HG03432 (cell line): ENCODE data around the gene ZNF441.
A peak's percentile ranks its signal among the peaks of the same experiment; 100 is the strongest.
"Not testable (repeated sequence)": the region's sequence is repeated elsewhere in the genome, so short reads cannot be mapped to it uniquely, and the experiment has no call there.

ENCODE experiments used
- ATAC-seq: cut with Tn5 transposase; IDR thresholded peaks from one replicate; pipeline ENCODE4 v1.9.1; 2021; ENCODE audit warnings: mild to moderate bottlenecking, moderate library complexity; ENCODE audit not compliant: unreplicated experiment

The ZNF441 gene

DNA sequence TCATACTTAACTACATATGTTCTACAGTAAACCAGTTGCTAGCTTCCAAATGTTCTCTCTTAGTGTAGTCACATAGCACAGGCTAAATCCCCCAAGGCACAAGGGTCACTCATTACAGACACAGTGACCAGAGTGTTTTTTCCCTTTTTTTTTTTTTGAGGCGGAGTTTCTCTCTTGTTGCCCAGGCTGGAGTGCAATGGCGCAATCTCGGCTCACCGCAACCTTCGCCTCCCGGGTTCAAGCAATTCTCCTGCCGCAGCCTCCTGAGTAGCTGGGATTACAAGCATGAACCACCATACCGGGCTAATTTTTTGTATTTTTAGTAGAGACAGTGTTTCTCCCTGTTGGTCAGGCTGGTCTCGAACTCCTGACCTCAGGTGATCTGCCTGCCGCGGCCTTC lies 9.9 kb downstream of the ZNF441 start:
- not testable (repeated sequence) for ATAC-seq

- ATAC-seq: no peak
These were observed 13.7 kb downstream of the ZNF441 start for GRCh38 chr19:11780431-11781020.

DNA sequence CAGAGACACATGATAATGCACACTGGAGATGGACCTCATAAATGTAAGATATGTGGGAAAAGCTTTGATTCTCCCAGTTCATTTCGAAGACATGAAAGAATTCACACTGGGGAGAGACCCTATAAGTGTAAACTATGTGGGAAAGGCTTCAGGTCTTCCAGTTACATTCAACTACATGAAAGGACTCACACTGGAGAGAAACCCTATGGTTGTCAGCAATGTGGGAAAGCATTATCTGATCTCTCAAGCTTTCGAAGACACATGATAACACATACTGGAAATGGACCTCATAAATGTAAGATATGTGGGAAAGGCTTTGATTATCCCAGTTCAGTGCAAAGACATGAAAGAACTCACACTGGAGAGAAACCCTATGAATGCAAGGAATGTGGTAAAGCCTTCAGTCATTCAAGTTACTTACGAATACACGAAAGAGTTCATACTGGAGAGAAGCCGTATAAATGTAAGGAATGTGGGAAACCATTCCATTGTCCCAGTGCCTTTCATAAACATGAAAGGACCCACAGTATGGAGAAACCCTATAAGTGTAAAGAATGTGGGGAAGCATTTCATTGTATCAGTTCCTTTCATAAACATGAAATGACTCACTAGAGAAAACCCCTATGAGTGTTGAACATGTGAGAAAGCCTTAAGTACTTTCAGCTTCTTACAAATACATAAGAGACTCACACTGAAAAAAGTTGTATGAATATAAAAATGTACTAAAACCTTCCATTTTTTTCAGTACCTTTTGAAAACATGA lies 14.7 kb downstream of the ZNF441 start:
- ATAC-seq: no peak

DNA sequence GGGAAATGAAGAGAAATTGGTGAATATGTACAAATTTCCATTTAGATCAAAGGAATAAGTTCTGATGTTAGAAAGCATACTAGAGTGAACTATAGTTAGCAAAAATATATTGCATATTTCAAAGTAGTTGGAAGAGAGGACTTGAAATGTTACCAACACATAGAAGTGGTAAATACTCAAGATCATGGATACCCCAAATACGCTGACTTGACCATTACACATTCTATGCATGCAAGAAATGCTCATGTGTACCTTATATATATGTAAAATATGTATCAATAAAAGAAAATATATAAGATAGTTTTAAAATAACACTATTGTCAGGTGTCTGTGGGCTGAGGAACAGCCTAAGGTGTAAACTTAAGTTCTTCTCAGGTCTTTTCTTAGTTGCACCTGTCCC lies 17.0 kb downstream of the ZNF441 start:
- ATAC-seq: no peak

DNA sequence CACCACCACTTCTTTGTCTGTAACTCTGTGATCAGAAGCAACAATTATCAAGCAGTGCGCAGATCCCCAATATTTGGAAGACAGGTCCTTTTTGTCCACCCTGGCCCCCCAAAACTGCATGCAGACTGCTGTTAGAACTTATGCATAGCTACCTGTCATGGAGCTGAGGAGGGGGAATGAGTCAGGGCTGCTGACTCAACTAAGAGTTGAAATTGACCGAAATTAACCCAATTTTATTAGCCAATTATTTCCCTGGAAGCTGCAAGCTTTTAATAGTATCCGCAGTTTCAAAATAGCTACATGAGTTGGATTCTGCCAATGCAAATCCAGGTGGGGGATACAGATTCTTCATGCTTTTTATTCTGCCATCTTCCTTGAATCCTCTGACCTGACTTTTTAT lies 17.6 kb downstream of the ZNF441 start:
- no peak for ATAC-seq

GRCh38 chr19:11787536-11787935 lies 20.7 kb downstream of the ZNF441 start:
- no peak for ATAC-seq

GRCh38 chr19:11792942-11793341 lies 26.1 kb downstream of the ZNF441 start:
- no peak for ATAC-seq

- peak; percentile 56 for ATAC-seq
These were observed 30.7 kb downstream of the ZNF441 start for GRCh38 chr19:11797491-11797890.

DNA sequence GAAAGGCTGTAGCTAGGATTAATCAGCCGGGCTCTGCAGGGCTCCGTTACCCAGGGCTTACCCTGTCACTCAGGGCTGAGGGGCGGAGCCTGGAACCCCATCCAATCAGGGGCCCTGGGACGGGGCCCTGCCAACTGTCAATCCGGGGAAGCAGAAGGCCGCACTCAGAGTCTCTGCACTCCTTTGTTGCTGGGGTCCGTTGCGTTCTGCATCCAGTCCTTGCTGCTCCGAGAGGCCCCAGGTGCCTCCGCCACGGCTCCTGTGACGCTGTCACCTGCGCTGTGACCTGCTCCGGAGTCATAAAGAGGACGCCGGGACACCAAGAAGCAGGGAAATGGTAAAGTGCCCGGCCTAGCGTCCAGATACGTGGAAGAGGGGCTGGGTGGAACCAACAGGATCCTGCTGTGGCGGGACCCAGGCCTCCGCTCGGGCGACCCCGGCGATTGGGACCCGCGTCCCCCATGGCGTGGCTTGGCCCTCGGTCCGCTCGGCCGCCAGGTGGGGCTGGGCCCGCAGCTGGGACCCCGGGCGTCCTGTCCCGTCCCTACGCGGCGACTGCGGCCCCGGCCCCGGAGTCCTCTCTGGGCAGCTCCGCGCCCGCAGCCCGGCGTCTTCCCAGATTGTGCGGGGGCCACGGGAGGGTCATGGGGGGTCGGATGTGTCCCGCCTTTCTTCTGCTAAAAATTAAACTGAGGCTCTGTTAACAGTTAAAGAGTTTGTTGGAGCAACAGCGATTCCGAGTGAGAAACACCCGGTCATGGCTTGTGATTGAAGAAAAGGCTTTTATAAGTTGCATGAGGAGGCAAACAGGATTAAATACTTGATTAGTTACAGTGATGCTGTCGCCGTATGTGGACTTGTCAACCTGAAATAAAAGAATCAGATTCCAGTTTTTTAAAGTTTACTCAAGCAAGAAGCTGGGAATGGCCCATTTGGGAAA lies 31.9 kb downstream of the ZNF441 start, which contains the start of gene ZNF491:
Gene ZNF491, plus strand, starts transcription at position 133 of the 940 bp plus-strand sequence. CDS start 7,431 bp downstream, outside the sequence.
- ATAC-seq: peak; percentile 90

GRCh38 chr19:11806354-11807098 lies 39.7 kb downstream of the ZNF441 start:
- ATAC-seq: no peak

GRCh38 chr19:11807099-11807380 lies 40.2 kb downstream of the ZNF441 start:
- ATAC-seq: no peak

DNA sequence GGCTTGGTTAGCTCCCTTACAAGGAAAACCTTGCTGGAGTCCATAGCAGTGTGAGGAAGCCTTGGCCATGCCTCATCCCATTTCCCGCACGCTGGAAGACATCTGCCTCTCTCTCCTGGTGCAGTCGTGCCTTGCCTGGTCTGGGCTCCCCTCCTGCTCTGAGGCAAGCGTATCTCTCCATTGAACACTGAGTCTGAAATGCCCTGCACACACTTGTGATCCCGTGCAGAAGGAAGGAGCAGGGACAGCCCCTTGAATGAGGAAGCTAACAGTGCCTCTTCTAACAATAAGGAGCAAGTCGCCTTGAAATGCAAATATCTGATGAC lies 46.9 kb downstream of the ZNF441 start:
- peak; percentile 31 for ATAC-seq

GRCh38 chr19:11814029-11814699 lies 47.4 kb downstream of the ZNF441 start, which contains the start of gene ZNF440:
Gene ZNF440, plus strand, starts transcription at chr19:11814273. Its CDS starts 175 bp downstream, at chr19:11814448.
- peak; percentile 99 for ATAC-seq

GRCh38 chr19:11814700-11815035 lies 47.9 kb downstream of the ZNF441 start:
- ATAC-seq: peak; percentile 4

- ATAC-seq: no peak
These were observed 54.8 kb downstream of the ZNF441 start for GRCh38 chr19:11821474-11822109.

DNA sequence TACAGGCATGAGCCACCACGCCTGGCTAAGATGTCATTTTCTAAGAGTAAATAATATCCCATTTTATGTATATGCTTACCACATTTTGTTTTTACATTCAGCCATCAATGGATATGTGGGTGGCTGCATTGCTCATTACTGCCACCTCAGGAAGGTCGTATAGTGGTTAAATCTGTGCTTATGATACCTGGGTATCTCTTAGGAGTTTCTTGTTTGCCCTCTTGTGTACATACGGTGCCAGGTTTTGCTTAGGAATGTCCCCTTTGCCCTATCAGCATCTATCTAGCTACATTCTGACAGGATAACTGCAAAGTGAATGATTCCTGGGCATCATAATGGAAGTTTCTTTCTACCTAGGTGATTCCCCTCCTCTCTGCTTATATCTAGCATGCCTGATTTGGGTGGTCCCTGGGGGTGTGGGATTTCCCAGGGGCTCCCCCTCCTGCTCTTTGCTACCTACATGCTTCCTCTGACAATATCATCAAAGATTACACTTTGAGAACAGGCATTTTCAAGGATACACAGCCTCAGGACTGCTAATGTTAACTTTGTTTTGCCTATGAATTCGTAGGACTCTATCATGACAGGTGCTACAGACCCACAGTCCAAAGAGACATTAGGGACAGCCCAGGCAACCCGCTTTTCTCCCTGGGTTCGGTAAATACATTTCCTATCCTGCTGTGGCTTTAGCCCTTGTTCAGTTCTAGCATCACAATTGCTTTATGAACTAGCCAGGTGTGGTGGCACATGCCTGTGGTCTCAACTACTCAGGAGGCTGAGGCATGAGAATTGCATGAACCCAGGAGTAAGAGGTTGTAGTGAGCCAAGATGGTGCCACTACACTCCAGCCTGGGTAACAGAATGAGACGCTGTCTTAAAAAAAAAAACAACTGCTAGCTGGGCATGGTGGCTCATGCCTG lies 62.4 kb downstream of the ZNF441 start:
- not testable (repeated sequence) for ATAC-seq

DNA sequence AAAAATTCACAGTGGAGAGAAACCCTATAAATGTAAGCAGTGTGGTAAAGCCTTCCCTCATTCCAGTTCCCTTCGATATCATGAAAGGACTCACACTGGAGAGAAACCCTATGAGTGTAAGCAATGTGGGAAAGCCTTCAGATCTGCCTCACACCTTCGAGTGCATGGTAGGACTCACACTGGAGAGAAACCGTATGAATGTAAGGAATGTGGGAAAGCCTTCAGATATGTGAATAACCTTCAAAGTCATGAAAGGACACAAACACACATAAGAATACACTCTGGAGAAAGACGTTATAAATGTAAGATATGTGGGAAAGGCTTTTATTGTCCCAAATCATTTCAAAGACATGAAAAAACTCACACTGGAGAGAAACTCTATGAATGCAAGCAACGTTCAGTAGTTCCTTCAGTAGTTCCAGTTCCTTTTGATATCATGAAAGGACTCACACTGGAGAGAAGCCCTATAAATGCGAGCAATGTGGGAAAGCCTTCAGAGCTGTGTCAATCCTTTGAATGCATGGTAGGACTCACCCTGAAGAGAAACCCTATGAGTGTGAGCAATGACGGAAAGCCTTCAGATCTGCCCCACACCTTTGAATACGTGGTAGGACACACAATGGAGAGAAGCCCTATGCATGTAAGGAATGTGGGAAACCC lies 65.6 kb downstream of the ZNF441 start:
- no peak for ATAC-seq

- no peak for ATAC-seq
These were observed 66.7 kb downstream of the ZNF441 start for GRCh38 chr19:11833541-11833940.
